GM19043 (cell line): ENCODE results near the gene SLIT2.

Experiments used
- ATAC-seq: cut with Tn5 transposase; IDR thresholded peaks from one replicate; pipeline ENCODE4 v1.9.1; 2021; ENCODE audit warnings: low read depth; ENCODE audit not compliant: unreplicated experiment

SLIT2 gene

DNA sequence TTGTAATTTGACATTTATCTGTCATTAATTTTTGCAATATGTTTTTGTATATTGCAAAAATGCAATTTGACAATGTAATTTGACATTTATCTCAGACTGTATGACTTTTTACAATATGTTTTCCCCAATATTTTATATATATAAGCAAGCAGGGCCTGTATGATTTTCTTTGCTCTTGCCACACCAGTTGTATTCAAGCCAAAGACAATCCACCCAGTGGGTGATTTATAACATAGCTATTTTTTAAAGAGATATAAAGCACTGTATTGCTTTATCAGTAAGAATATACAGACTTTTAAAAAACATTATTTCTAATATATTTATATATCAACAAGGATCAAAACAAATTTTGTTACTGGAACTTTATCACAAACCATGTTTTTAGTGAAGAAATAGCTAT lies 47.3 kb downstream of the SLIT2 start:
- ATAC-seq = no peak

DNA sequence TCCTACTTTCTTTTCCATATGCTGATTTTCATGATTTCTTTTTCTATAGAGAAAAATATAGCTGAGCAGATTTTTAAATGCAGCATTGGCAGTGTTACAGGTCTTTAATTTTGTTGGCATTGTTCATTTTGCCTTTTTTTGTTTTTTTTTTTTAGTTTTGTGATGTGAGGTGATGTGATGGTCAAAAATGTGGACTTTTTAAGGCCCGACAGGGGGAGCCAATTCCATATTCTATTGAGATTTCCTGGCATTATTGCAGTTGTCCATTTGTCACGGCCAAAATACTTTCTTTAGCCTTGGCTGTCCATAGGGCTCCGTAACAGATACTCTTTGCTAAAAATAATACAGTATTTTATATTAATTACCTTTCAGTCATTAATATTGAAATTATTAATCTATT lies 47.8 kb downstream of the SLIT2 start:
- no peak for ATAC-seq

GRCh38 chr4:20301161-20301560 lies 49.5 kb downstream of the SLIT2 start:
- ATAC-seq = no peak
